ENCODE measurements around the gene TTC39B.
A peak's percentile ranks its signal among the peaks of the same experiment; 100 is the strongest.
"Not testable (repeated sequence)": the region's sequence is repeated elsewhere in the genome, so short reads cannot be mapped to it uniquely, and the experiment has no call there.

Gene TTC39B

DNA sequence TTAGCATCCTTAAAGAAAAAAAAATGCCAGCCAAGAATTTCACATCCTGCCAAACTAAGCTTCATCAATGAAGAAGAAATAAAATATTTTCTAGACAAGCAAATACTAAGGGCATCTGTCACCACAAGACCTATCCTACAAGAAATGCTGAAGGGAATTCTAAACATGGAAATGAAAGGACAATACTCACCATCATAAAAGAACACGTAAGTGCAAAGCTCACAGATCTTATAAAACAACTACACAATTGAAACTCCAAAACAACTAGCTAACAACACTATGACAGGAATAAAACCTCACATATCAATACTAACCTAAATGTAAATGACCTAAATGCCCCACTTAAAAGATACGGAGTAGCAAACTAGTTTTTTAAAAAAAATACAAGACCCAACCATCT, 71.4 kb downstream of the TTC39B start:
- no peak overlapping the region for H3K27ac ChIP-seq
- no peak for TF ChIP-seq CTCF (conservative IDR thresholded peaks at IDR 0.05)

- H3K27ac ChIP-seq = not testable (repeated sequence)
Observed at GRCh38 chr9:15233941-15234490, 73.0 kb downstream of the TTC39B start.

GRCh38 chr9:15232706-15233280, 74.2 kb downstream of the TTC39B start:
- not testable (repeated sequence) for H3K27ac ChIP-seq

- TF ChIP-seq CTCF (conservative IDR thresholded peaks at IDR 0.05) = peak; percentile 80
- H3K27ac ChIP-seq = no peak overlapping the region
Observed at GRCh38 chr9:15231788-15232635, 75.0 kb downstream of the TTC39B start.

DNA sequence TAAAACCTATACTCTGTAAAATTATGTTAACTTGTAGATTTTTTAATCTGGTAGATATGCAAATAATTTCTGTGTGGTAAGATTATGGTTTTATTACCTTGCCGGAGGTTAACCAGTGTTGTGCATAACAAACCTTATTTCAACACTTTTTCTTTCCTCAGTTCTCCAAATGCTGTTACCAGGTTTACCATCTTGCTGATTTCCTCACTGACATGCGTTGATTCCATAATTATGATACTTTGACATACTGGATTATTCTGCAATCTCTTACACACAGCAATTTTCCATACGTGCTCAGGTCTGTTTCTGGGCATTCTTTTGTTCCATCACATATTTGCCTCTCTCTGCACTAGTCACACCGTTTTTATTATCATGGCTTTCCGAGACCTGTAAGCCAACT, 77.6 kb downstream of the TTC39B start:
- H3K27ac ChIP-seq = no peak overlapping the region
- no peak for TF ChIP-seq CTCF (conservative IDR thresholded peaks at IDR 0.05)

GRCh38 chr9:15227491-15227890, 79.5 kb downstream of the TTC39B start:
- no peak for TF ChIP-seq CTCF (conservative IDR thresholded peaks at IDR 0.05)
- no peak overlapping the region for H3K27ac ChIP-seq

GRCh38 chr9:15225564-15226126, 81.4 kb downstream of the TTC39B start:
- H3K27ac ChIP-seq = no peak overlapping the region
- no peak for TF ChIP-seq CTCF (conservative IDR thresholded peaks at IDR 0.05)

GRCh38 chr9:15222313-15222712, 84.7 kb downstream of the TTC39B start:
- no peak for TF ChIP-seq CTCF (conservative IDR thresholded peaks at IDR 0.05)
- no peak overlapping the region for H3K27ac ChIP-seq
